HepG2 (cell line): ENCODE measurements around the gene SIK3. TPM values are rescaled to one million over a fixed set of nuclear protein-coding genes. Genes with fewer than 3 reads are reported as not detected.

Experiments
- DMAP1 ChIP-seq: IDR thresholded peaks from 2 replicates; pipeline ENCODE4 v1.6.1; 2016
- ETV5 ChIP-seq: IDR thresholded peaks from 2 replicates; pipeline ENCODE4 v1.6.1; 2018; ENCODE audit warnings: missing biosample characterization, missing genetic modification reagents, inconsistent platforms, borderline replicate concordance
- HMG20A ChIP-seq: IDR thresholded peaks from 2 replicates; pipeline ENCODE4 v1.6.1; 2016; ENCODE audit warnings: borderline replicate concordance
- MED8 ChIP-seq: sonication (generic); formaldehyde crosslinking; IDR thresholded peaks from 2 replicates; pipeline ENCODE4 v1.8.1; 2023; ENCODE audit warnings: mild to moderate bottlenecking, missing genetic modification reagents; ENCODE audit not compliant: insufficient replicate concordance
- NCOA2 ChIP-seq: sonication (generic); formaldehyde crosslinking; IDR thresholded peaks from 2 replicates; pipeline ENCODE4 v1.8.0; 2022; ENCODE audit warnings: inconsistent platforms
- NR2F2 ChIP-seq: IDR thresholded peaks from 2 replicates; pipeline ENCODE4 v1.6.1; 2012; ENCODE audit warnings: low read depth, inconsistent platforms, borderline replicate concordance
- PITX1 ChIP-seq: sonication (generic); formaldehyde crosslinking; IDR thresholded peaks from 2 replicates; pipeline ENCODE4 v1.5.1; 2020; ENCODE audit warnings: mild to moderate bottlenecking, missing genetic modification reagents
- POGZ ChIP-seq: sonication (generic); formaldehyde crosslinking; IDR thresholded peaks from 2 replicates; pipeline ENCODE4 v1.4.0; 2020; ENCODE audit warnings: mild to moderate bottlenecking, missing genetic modification reagents
- SALL2 ChIP-seq: sonication (generic); formaldehyde crosslinking; IDR thresholded peaks from 2 replicates; pipeline ENCODE4 v1.8.1; 2023; ENCODE audit warnings: mild to moderate bottlenecking, missing genetic modification reagents, inconsistent platforms
- SMAD3 ChIP-seq: sonication (generic); formaldehyde crosslinking; IDR thresholded peaks from 2 replicates; pipeline ENCODE4 v1.4.0; 2020; ENCODE audit warnings: missing genetic modification reagents
- TARDBP ChIP-seq: sonication (generic); formaldehyde crosslinking; IDR thresholded peaks from 2 replicates; pipeline ENCODE4 v1.8.0; 2022; ENCODE audit warnings: mild to moderate bottlenecking, missing genetic modification reagents
- YEATS2 ChIP-seq: sonication (generic); formaldehyde crosslinking; IDR thresholded peaks from 2 replicates; pipeline ENCODE4 v1.4.0; 2020; ENCODE audit warnings: missing genetic modification reagents, borderline replicate concordance
- ZFP36L1 ChIP-seq: sonication (generic); formaldehyde crosslinking; IDR thresholded peaks from 2 replicates; pipeline ENCODE4 v1.8.0; 2022; ENCODE audit warnings: mild to moderate bottlenecking, missing genetic modification reagents, moderate library complexity
- ZNF317 ChIP-seq: sonication (generic); formaldehyde crosslinking; IDR thresholded peaks from 2 replicates; pipeline ENCODE4 v1.5.0; 2020; ENCODE audit warnings: mild to moderate bottlenecking, missing genetic modification reagents
- polyA plus RNA-seq, 8 experiments: library from polyadenylated mRNA; depleted of rRNA in 3 of 8; stranded (reverse) in 7 of 8; unstranded in 1 of 8; fragments of >200 nt; fragmentation: Illumina TruSeq in 4 of 8; extraction: Trizol in 4 of 8; gene quantifications; 2 replicates each; pipeline versions ENCODE4 v1.2.1 to v1.2.3, GENCODE V29; 2011 to 2016; ENCODE audit warnings: low read depth in 4 of 8, missing spikeins in 1 of 8, mixed read lengths in 1 of 8; ENCODE audit not compliant: insufficient read depth in 1 of 8
- total RNA-seq, 5 experiments: library from RNA; depleted of rRNA; stranded (reverse); fragments of >200 nt; fragmentation: Illumina TruSeq; extraction: Trizol; gene quantifications; 2 replicates each; pipeline ENCODE4 v1.2.3, GENCODE V29; 2016; ENCODE audit warnings: low read depth in 1 of 5
- TF ChIP-seq, protein P1 (sequence below): sonication (generic); formaldehyde crosslinking; IDR thresholded peaks from 2 replicates; pipeline ENCODE4 v1.8.0; 2022; ENCODE audit warnings: mild to moderate bottlenecking, missing genetic modification reagents
- TF ChIP-seq, protein P2 (sequence below): sonication (generic); formaldehyde crosslinking; IDR thresholded peaks from 2 replicates; pipeline ENCODE4 v1.4.0; 2020; ENCODE audit warnings: missing genetic modification reagents
- TF ChIP-seq, protein P3 (sequence below): sonication (generic); formaldehyde crosslinking; IDR thresholded peaks from 2 replicates; pipeline ENCODE4 v1.5.1; 2020; ENCODE audit warnings: mild to moderate bottlenecking, missing genetic modification reagents, borderline replicate concordance
- TF ChIP-seq, protein P4 (sequence below): conservative IDR thresholded peaks from 2 replicates; pipeline ENCODE4 v1.6.1; 2018; ENCODE audit warnings: missing genetic modification reagents

The SIK3 gene
- total and polyA plus RNA-seq, 2 of the 13 experiments (the other 11 are each of a cell fraction or from before 2014, with no cell fraction given), result 5.7 to 9.8 TPM

DNA sequence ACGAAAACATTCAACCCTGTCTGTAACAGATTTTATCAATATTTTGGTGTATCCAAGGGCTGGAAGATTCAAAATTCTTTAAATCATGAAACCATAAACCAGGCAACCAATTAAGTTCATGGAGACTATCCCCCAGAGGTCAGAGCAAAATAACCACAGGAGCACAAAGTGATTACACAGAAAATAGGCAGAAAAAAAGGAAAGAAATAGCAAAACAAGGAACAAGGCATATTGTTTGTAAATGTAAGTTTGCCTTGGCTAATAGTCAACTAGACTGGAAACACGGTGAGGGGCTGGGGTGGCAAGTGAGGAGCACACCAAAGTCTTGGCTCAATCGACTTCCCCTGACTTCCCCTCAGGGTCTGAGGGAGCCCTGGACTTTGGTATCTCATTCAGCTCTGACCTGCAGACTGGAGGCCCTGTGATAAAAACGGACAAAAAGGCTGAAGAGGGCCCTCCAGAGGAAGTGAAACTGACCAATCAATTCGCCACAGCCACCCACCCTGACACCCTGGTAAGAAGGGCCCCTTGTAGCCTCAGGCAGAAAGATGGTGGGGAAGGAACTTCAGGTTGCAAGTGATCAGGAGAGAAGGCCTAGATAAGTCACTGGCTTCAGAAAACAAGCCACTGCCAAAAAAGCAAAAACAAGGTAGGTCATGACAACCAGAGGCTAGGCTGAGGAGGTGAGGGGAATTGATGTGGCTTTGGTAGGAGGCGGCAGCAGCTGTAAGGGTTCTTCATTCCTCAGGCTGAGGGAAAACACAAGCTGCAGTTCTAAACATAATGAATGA, 1.8 kb downstream of the SIK3 start (continued):
- TF ChIP-seq, protein P1, sequence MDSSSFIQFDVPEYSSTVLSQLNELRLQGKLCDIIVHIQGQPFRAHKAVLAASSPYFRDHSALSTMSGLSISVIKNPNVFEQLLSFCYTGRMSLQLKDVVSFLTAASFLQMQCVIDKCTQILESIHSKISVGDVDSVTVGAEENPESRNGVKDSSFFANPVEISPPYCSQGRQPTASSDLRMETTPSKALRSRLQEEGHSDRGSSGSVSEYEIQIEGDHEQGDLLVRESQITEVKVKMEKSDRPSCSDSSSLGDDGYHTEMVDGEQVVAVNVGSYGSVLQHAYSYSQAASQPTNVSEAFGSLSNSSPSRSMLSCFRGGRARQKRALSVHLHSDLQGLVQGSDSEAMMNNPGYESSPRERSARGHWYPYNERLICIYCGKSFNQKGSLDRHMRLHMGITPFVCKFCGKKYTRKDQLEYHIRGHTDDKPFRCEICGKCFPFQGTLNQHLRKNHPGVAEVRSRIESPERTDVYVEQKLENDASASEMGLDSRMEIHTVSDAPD, result peak; percentile 58; the same call in 1 of the 2 replicates
- TF ChIP-seq, protein P2, sequence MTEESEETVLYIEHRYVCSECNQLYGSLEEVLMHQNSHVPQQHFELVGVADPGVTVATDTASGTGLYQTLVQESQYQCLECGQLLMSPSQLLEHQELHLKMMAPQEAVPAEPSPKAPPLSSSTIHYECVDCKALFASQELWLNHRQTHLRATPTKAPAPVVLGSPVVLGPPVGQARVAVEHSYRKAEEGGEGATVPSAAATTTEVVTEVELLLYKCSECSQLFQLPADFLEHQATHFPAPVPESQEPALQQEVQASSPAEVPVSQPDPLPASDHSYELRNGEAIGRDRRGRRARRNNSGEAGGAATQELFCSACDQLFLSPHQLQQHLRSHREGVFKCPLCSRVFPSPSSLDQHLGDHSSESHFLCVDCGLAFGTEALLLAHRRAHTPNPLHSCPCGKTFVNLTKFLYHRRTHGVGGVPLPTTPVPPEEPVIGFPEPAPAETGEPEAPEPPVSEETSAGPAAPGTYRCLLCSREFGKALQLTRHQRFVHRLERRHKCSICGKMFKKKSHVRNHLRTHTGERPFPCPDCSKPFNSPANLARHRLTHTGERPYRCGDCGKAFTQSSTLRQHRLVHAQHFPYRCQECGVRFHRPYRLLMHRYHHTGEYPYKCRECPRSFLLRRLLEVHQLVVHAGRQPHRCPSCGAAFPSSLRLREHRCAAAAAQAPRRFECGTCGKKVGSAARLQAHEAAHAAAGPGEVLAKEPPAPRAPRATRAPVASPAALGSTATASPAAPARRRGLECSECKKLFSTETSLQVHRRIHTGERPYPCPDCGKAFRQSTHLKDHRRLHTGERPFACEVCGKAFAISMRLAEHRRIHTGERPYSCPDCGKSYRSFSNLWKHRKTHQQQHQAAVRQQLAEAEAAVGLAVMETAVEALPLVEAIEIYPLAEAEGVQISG (CRISPR knock-in tag), result peak; percentile 51; the same call in 1 of the 2 replicates
- TF ChIP-seq SMAD3 (CRISPR knock-in tag) (0 out of 2 replicates have a peak, but pooled peaks have one; percentile 54), ZFP36L1 (CRISPR knock-in tag) (peak; percentile 82; the same call in 1 of the 2 replicates), SALL2 (0 out of 2 replicates have a peak, but pooled peaks have one; percentile 58), ETV5 (CRISPR knock-in tag) (peak; percentile 63; the same call in 1 of the 2 replicates), YEATS2 (0 out of 2 replicates have a peak, but pooled peaks have one; percentile 12), ZNF317 (CRISPR knock-in tag) (peak; percentile 34; the same call in 1 of the 2 replicates), TARDBP (CRISPR knock-in tag) (0 out of 2 replicates have a peak, but pooled peaks have one; percentile 37), NCOA2 (CRISPR knock-in tag) (no peak; the same call in 1 of the 2 replicates), NR2F2 (peak; percentile 40; the same call in 1 of the 2 replicates), POGZ (CRISPR knock-in tag) (peak; percentile 71), MED8 (CRISPR knock-in tag) (no peak), PITX1 (CRISPR knock-in tag) (peak; percentile 58; the same call in 1 of the 2 replicates), HMG20A (peak; percentile 18), DMAP1 (CRISPR knock-in tag) (peak; percentile 11; the same call in 1 of the 2 replicates)
- TF ChIP-seq, protein P3, sequence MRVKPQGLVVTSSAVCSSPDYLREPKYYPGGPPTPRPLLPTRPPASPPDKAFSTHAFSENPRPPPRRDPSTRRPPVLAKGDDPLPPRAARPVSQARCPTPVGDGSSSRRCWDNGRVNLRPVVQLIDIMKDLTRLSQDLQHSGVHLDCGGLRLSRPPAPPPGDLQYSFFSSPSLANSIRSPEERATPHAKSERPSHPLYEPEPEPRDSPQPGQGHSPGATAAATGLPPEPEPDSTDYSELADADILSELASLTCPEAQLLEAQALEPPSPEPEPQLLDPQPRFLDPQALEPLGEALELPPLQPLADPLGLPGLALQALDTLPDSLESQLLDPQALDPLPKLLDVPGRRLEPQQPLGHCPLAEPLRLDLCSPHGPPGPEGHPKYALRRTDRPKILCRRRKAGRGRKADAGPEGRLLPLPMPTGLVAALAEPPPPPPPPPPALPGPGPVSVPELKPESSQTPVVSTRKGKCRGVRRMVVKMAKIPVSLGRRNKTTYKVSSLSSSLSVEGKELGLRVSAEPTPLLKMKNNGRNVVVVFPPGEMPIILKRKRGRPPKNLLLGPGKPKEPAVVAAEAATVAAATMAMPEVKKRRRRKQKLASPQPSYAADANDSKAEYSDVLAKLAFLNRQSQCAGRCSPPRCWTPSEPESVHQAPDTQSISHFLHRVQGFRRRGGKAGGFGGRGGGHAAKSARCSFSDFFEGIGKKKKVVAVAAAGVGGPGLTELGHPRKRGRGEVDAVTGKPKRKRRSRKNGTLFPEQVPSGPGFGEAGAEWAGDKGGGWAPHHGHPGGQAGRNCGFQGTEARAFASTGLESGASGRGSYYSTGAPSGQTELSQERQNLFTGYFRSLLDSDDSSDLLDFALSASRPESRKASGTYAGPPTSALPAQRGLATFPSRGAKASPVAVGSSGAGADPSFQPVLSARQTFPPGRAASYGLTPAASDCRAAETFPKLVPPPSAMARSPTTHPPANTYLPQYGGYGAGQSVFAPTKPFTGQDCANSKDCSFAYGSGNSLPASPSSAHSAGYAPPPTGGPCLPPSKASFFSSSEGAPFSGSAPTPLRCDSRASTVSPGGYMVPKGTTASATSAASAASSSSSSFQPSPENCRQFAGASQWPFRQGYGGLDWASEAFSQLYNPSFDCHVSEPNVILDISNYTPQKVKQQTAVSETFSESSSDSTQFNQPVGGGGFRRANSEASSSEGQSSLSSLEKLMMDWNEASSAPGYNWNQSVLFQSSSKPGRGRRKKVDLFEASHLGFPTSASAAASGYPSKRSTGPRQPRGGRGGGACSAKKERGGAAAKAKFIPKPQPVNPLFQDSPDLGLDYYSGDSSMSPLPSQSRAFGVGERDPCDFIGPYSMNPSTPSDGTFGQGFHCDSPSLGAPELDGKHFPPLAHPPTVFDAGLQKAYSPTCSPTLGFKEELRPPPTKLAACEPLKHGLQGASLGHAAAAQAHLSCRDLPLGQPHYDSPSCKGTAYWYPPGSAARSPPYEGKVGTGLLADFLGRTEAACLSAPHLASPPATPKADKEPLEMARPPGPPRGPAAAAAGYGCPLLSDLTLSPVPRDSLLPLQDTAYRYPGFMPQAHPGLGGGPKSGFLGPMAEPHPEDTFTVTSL, result peak; percentile 66
- TF ChIP-seq, protein P4, sequence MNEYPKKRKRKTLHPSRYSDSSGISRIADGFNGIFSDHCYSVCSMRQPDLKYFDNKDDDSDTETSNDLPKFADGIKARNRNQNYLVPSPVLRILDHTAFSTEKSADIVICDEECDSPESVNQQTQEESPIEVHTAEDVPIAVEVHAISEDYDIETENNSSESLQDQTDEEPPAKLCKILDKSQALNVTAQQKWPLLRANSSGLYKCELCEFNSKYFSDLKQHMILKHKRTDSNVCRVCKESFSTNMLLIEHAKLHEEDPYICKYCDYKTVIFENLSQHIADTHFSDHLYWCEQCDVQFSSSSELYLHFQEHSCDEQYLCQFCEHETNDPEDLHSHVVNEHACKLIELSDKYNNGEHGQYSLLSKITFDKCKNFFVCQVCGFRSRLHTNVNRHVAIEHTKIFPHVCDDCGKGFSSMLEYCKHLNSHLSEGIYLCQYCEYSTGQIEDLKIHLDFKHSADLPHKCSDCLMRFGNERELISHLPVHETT (CRISPR knock-in tag), result no peak
